AG10803 (cell line): Measurements from ENCODE around the gene APEX2.

Experiments
- DNase-seq: peaks from one replicate; pipeline ENCODE4 v3.0.0; 2010; ENCODE audit warnings: low read depth
- H3K4me3 ChIP-seq: 2 replicates; pipeline ENCODE4 v1.5.1; 2011; ENCODE audit warnings: mild to moderate bottlenecking, low read length, control low read depth
- CTCF ChIP-seq: conservative IDR thresholded peaks from 2 replicates; pipeline ENCODE4 v1.5.1; 2011; ENCODE audit warnings: mild to moderate bottlenecking, low read length, control low read depth, inconsistent platforms

APEX2 gene

GRCh38 chrX:55057675-55058249, 57.6 kb downstream of the APEX2 start:
- TF ChIP-seq CTCF = peak; percentile 77
- H3K4me3 ChIP-seq = no peak overlapping the region
- peak; percentile 6 for DNase-seq
